ENCODE results near the gene TMEM250. TPM values are rescaled to one million over a fixed set of nuclear protein-coding genes. Genes with fewer than 3 reads are reported as not detected.

The TMEM250 gene
- polyA plus RNA-seq, 2 donors, result 13.6 to 25.7 TPM

DNA sequence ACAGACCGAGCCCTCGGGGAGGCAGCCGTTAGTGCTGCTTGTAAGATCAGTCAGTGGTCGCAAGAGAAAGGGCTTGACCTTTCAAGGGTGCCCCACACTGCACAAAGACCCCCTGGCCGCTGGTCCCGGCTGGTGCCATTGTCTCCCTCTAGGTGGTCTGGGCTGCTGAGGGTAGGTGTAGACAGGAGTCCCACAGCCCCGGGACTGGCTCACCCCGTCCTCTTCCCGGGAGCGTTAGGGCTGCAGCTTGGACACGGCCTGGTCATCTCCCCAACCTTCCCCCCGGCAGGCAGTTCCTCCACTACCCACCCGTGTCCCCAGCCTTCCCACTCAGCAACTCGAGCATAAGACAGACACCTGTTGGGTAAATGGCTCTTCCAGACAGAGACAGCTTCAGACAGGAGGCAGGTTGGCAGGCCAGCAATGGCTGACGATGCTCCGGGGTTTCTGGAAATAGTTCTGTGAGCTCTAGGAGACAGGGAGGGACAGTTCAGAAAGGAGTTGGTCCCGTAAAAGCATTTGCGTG, 15.3 kb upstream of the TMEM250 start:
- no peaks in the 10 kb centered on the region for H3K36me3 ChIP-seq (ENCODE audit: control insufficient read depth in 2 of 2, insufficient read depth in 2 of 2, low read length in 1 of 2)
- H3K27ac ChIP-seq (ENCODE audit: low read depth in 2 of 2, low read length in 1 of 2), result no peak overlapping the region
- WGBS, 2 donors, result 25 to 26% methylated on average over 18 of the region's 18 CpGs
- peaks cover 0 to 15% of the 10 kb centered on the region in 2 donors for H3K27me3 ChIP-seq (ENCODE audit: control insufficient read depth in 1 of 2, insufficient read depth in 2 of 2, low read length in 2 of 2)
- no peak overlapping the region for H3K4me3 ChIP-seq (ENCODE audit: low read depth in 1 of 2, low read length in 2 of 2)
- no peaks in the 10 kb centered on the region for H3K9me3 ChIP-seq (ENCODE audit: control insufficient read depth in 2 of 2, insufficient read depth in 1 of 2, low read depth in 1 of 2, low read length in 1 of 2)
- peaks cover 3 to 5% of the 10 kb centered on the region in 2 donors for H3K4me1 ChIP-seq (ENCODE audit: control insufficient read depth in 2 of 2, insufficient read depth in 2 of 2, low read length in 1 of 2)

GRCh38 chr9:136133191-136133958, 14.7 kb upstream of the TMEM250 start:
- peaks cover 0 to 15% of the 10 kb centered on the region in 2 donors for H3K27me3 ChIP-seq (ENCODE audit: control insufficient read depth in 1 of 2, insufficient read depth in 2 of 2, low read length in 2 of 2)
- no peak overlapping the region for H3K27ac ChIP-seq (ENCODE audit: low read depth in 2 of 2, low read length in 1 of 2)
- no peaks in the 10 kb centered on the region for H3K36me3 ChIP-seq (ENCODE audit: control insufficient read depth in 2 of 2, insufficient read depth in 2 of 2, low read length in 1 of 2)
- no peaks in the 10 kb centered on the region for H3K9me3 ChIP-seq (ENCODE audit: control insufficient read depth in 2 of 2, insufficient read depth in 1 of 2, low read depth in 1 of 2, low read length in 1 of 2)
- peak overlapping the region in 1 of 2 donors; percentile 29 for H3K4me3 ChIP-seq (ENCODE audit: low read depth in 1 of 2, low read length in 2 of 2)
- WGBS, 2 donors, result 2 to 6% methylated on average over 46 to 69 of the region's 69 CpGs
- peaks cover 3 to 5% of the 10 kb centered on the region in 2 donors for H3K4me1 ChIP-seq (ENCODE audit: control insufficient read depth in 2 of 2, insufficient read depth in 2 of 2, low read length in 1 of 2)

- H3K4me3 ChIP-seq (ENCODE audit: low read depth in 1 of 2, low read length in 2 of 2), result no peak overlapping the region
- no peaks in the 10 kb centered on the region for H3K9me3 ChIP-seq (ENCODE audit: control insufficient read depth in 2 of 2, insufficient read depth in 1 of 2, low read depth in 1 of 2, low read length in 1 of 2)
- H3K36me3 ChIP-seq (ENCODE audit: control insufficient read depth in 2 of 2, insufficient read depth in 2 of 2, low read length in 1 of 2), result no peaks in the 10 kb centered on the region
- H3K4me1 ChIP-seq (ENCODE audit: control insufficient read depth in 2 of 2, insufficient read depth in 2 of 2, low read length in 1 of 2), result peaks cover 3 to 5% of the 10 kb centered on the region in 2 donors
- no peak overlapping the region for H3K27ac ChIP-seq (ENCODE audit: low read depth in 2 of 2, low read length in 1 of 2)
- H3K27me3 ChIP-seq (ENCODE audit: control insufficient read depth in 1 of 2, insufficient read depth in 2 of 2, low read length in 2 of 2), result peaks cover 0 to 15% of the 10 kb centered on the region in 2 donors
- WGBS, 2 donors, result 16 to 18% methylated on average over 41 to 52 of the region's 52 CpGs
Observed at GRCh38 chr9:136132512-136133050, 13.9 kb upstream of the TMEM250 start.

GRCh38 chr9:136131629-136132511, 13.2 kb upstream of the TMEM250 start:
- Histone ChIP-seq H3K4me1 (ENCODE audit: control insufficient read depth in 2 of 2, insufficient read depth in 2 of 2, low read length in 1 of 2) (peaks cover 3 to 5% of the 10 kb centered on the region in 2 donors), H3K27ac (ENCODE audit: low read depth in 2 of 2, low read length in 1 of 2) (no peak overlapping the region), H3K9me3 (ENCODE audit: control insufficient read depth in 2 of 2, insufficient read depth in 1 of 2, low read depth in 1 of 2, low read length in 1 of 2) (no peaks in the 10 kb centered on the region), H3K27me3 (ENCODE audit: control insufficient read depth in 1 of 2, insufficient read depth in 2 of 2, low read length in 2 of 2) (peaks cover 0 to 15% of the 10 kb centered on the region in 2 donors), H3K36me3 (ENCODE audit: control insufficient read depth in 2 of 2, insufficient read depth in 2 of 2, low read length in 1 of 2) (no peaks in the 10 kb centered on the region), H3K4me3 (ENCODE audit: low read depth in 1 of 2, low read length in 2 of 2) (no peak overlapping the region)
- WGBS, 2 donors, result 53 to 54% methylated on average over 31 of the region's 31 CpGs

DNA sequence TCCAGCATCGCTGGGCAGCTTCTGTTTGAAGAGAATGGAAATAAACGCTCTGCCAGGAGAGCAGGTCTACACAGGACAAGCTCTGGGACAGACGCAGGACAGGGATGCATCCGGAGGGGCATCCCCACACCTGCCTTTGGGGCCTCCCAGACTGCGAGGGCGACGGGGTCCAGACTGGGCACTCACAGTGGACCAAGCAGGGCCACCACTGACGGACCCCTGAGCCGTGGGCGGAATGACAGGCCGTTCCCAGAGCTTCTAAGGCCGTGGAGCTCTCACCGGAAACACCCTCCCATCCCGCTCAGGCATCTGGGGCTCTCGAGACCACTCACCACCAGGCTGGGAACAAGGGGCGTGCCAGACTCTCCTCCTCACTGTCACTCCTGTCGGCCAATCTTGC, 10.5 kb upstream of the TMEM250 start:
- H3K4me3 ChIP-seq (ENCODE audit: low read depth in 1 of 2, low read length in 2 of 2), result no peak overlapping the region
- WGBS, 2 donors, result 60 to 62% methylated on average over 17 of the region's 17 CpGs

GRCh38 chr9:136128436-136128835, 9.8 kb upstream of the TMEM250 start:
- WGBS, 2 donors, result 75 to 79% methylated on average over 17 of the region's 17 CpGs
- Histone ChIP-seq H3K9me3 (ENCODE audit: control insufficient read depth in 2 of 2, insufficient read depth in 1 of 2, low read depth in 1 of 2, low read length in 1 of 2) (no peaks in the 10 kb centered on the region), H3K27ac (ENCODE audit: low read depth in 2 of 2, low read length in 1 of 2) (no peak overlapping the region), H3K36me3 (ENCODE audit: control insufficient read depth in 2 of 2, insufficient read depth in 2 of 2, low read length in 1 of 2) (no peaks in the 10 kb centered on the region), H3K4me3 (ENCODE audit: low read depth in 1 of 2, low read length in 2 of 2) (no peak overlapping the region), H3K4me1 (ENCODE audit: control insufficient read depth in 2 of 2, insufficient read depth in 2 of 2, low read length in 1 of 2) (peaks cover 3 to 5% of the 10 kb centered on the region in 2 donors), H3K27me3 (ENCODE audit: control insufficient read depth in 1 of 2, insufficient read depth in 2 of 2, low read length in 2 of 2) (no peaks in the 10 kb centered on the region)

More for the DNA sequence above, 10.5 kb upstream of the TMEM250 start:
- Histone ChIP-seq H3K27me3 (ENCODE audit: control insufficient read depth in 1 of 2, insufficient read depth in 2 of 2, low read length in 2 of 2) (peaks cover 0 to 7% of the 10 kb centered on the region in 2 donors), H3K9me3 (ENCODE audit: control insufficient read depth in 2 of 2, insufficient read depth in 1 of 2, low read depth in 1 of 2, low read length in 1 of 2) (no peaks in the 10 kb centered on the region), H3K4me1 (ENCODE audit: control insufficient read depth in 2 of 2, insufficient read depth in 2 of 2, low read length in 1 of 2) (peaks cover 3 to 5% of the 10 kb centered on the region in 2 donors), H3K36me3 (ENCODE audit: control insufficient read depth in 2 of 2, insufficient read depth in 2 of 2, low read length in 1 of 2) (no peaks in the 10 kb centered on the region), H3K27ac (ENCODE audit: low read depth in 2 of 2, low read length in 1 of 2) (no peak overlapping the region)

- 84 to 85% methylated on average over 18 of the region's 18 CpGs for WGBS, 2 donors
- Histone ChIP-seq H3K36me3 (ENCODE audit: control insufficient read depth in 2 of 2, insufficient read depth in 2 of 2, low read length in 1 of 2) (no peaks in the 10 kb centered on the region), H3K4me1 (ENCODE audit: control insufficient read depth in 2 of 2, insufficient read depth in 2 of 2, low read length in 1 of 2) (peaks cover 0 to 3% of the 10 kb centered on the region in 2 donors), H3K27me3 (ENCODE audit: control insufficient read depth in 1 of 2, insufficient read depth in 2 of 2, low read length in 2 of 2) (no peaks in the 10 kb centered on the region), H3K9me3 (ENCODE audit: control insufficient read depth in 2 of 2, insufficient read depth in 1 of 2, low read depth in 1 of 2, low read length in 1 of 2) (no peaks in the 10 kb centered on the region), H3K27ac (ENCODE audit: low read depth in 2 of 2, low read length in 1 of 2) (no peak overlapping the region), H3K4me3 (ENCODE audit: low read depth in 1 of 2, low read length in 2 of 2) (no peak overlapping the region)
Observed at GRCh38 chr9:136127313-136127712, 8.6 kb upstream of the TMEM250 start.

- Histone ChIP-seq H3K4me1 (ENCODE audit: control insufficient read depth in 2 of 2, insufficient read depth in 2 of 2, low read length in 1 of 2) (peaks cover 0 to 3% of the 10 kb centered on the region in 2 donors), H3K9me3 (ENCODE audit: control insufficient read depth in 2 of 2, insufficient read depth in 1 of 2, low read depth in 1 of 2, low read length in 1 of 2) (no peaks in the 10 kb centered on the region), H3K27me3 (ENCODE audit: control insufficient read depth in 1 of 2, insufficient read depth in 2 of 2, low read length in 2 of 2) (no peaks in the 10 kb centered on the region), H3K36me3 (ENCODE audit: control insufficient read depth in 2 of 2, insufficient read depth in 2 of 2, low read length in 1 of 2) (no peaks in the 10 kb centered on the region), H3K27ac (ENCODE audit: low read depth in 2 of 2, low read length in 1 of 2) (no peak overlapping the region), H3K4me3 (ENCODE audit: low read depth in 1 of 2, low read length in 2 of 2) (no peak overlapping the region)
- 84 to 89% methylated on average over 2 of the region's 2 CpGs for WGBS, 2 donors
Observed at GRCh38 chr9:136124976-136125692, 6.5 kb upstream of the TMEM250 start.
